Central memory CD8-positive, alpha-beta T cell (primary cell): Measurements from ENCODE around the gene IGF2R.
A peak's percentile ranks its signal among the peaks of the same experiment; 100 is the strongest.

Experiments
- ATAC-seq: fragments of 150-1000 bp; cut with Tn5 transposase; replicated peaks from 2 replicates; pipeline ENCODE4 v1.10.0; 2022; ENCODE audit warnings: mild to moderate bottlenecking, moderate FRiP score, moderate number of reproducible peaks; ENCODE audit not compliant: poor library complexity, severe bottlenecking; ENCODE audit errors: extremely low read depth
- DNase-seq, 2 donors: peaks; one replicate each; pipeline ENCODE4 v3.0.0; 2021; ENCODE audit warnings: low spot score in 2 of 2
- H3K27ac Mint-ChIP-seq: one replicate; pipeline ENCODE4 v1.8.0; 2022; ENCODE audit warnings: low read depth, mild to moderate bottlenecking, moderate library complexity, mixed read lengths
- H3K27me3 Mint-ChIP-seq: one replicate; pipeline ENCODE4 v1.8.0; 2022; ENCODE audit warnings: mixed read lengths
- H3K36me3 Mint-ChIP-seq: one replicate; pipeline ENCODE4 v1.8.0; 2022; ENCODE audit warnings: mild to moderate bottlenecking, moderate library complexity, mixed read lengths; ENCODE audit not compliant: insufficient read depth
- H3K4me1 Mint-ChIP-seq: one replicate; pipeline ENCODE4 v1.8.0; 2022; ENCODE audit warnings: mixed read lengths
- H3K4me3 Mint-ChIP-seq: one replicate; pipeline ENCODE4 v1.8.0; 2022; ENCODE audit warnings: mild to moderate bottlenecking, moderate library complexity, mixed read lengths
- H3K9me3 Mint-ChIP-seq: one replicate; pipeline ENCODE4 v1.8.0; 2022; ENCODE audit warnings: mixed read lengths

Gene IGF2R

DNA sequence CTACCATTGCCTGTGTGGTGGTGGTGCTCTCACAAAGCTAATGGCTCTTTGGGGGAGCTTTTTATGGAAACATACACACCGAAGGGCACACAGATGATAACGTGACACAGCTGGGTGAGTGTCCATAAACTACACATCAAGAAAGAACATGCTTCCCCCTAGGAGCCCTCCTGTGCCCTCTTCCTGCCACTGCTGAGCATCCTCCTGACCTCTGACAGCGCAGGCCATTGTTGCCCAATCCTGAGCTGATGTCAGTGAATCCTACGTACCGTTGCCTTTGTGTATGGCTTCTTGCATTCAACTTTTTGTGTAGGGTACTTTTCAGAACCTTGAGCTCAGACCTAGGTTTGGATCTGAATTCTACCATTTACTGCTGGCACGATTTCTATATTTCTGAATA, 86.9 kb downstream of the IGF2R start:
- Mint-ChIP-seq H3K27ac (no peak overlapping the region), H3K4me3 (no peak overlapping the region), H3K36me3 (peaks cover 36% of the 10 kb centered on the region), H3K9me3 (no peaks in the 10 kb centered on the region), H3K27me3 (no peaks in the 10 kb centered on the region), H3K4me1 (peaks cover 29% of the 10 kb centered on the region)
- DNase-seq: no peak
- no peak for ATAC-seq

DNA sequence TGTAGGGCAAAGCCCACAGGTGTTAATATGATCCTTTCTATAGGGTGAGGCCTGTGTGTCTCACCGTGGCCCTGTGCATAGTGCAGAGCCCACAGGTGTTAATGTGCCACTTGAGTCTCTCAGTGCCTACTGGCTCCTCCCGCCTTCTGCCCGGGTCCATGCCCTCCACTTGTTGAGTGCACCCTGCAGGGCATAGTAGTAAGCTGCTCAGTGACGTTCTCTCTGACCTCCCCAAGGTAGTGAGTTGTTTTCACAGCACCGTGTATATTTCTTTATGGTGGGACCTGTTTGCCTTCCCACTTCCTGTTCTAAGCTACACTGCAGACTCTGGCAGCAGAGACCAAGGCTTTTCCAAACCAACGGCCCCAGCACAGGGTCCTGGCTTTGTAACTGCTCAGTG, 88.2 kb downstream of the IGF2R start:
- no peaks in the 10 kb centered on the region for H3K27me3 Mint-ChIP-seq
- peak overlapping the region; percentile 83 for H3K27ac Mint-ChIP-seq
- H3K4me1 Mint-ChIP-seq: peaks cover 20% of the 10 kb centered on the region
- no peaks in the 10 kb centered on the region for H3K9me3 Mint-ChIP-seq
- H3K36me3 Mint-ChIP-seq: peaks cover 37% of the 10 kb centered on the region
- ATAC-seq (no peak), DNase-seq (no peak)
- no peak overlapping the region for H3K4me3 Mint-ChIP-seq

DNA sequence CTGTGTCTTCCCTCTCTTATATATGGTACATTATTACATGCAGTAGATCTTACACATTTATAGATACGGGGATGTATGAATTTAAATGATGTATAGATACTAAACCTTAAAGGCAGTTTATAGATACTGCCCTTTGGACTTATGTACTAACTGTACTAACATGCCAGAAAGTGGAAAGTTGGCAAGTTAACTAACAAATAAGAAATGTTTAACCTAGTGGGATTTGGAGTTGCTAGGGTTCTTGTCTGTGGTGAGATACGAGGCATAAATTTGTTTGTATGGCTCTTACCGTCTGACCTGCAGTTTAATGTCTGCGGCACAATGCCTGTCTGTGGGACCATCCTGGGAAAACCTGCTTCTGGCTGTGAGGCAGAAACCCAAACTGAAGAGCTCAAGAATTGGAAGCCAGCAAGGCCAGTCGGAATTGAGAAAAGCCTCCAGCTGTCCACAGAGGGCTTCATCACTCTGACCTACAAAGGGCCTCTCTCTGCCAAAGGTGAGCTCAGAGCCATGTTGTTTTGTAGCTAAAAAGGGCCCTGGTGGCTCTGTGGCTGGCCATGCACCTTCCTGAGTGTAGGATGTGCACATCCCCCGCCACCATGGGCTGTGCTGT, 89.8 kb downstream of the IGF2R start:
- no peaks in the 10 kb centered on the region for H3K27me3 Mint-ChIP-seq
- H3K4me3 Mint-ChIP-seq: no peak overlapping the region
- ATAC-seq (no peak), DNase-seq (no peak)
- no peak overlapping the region for H3K27ac Mint-ChIP-seq
- H3K36me3 Mint-ChIP-seq: peaks cover 46% of the 10 kb centered on the region
- H3K4me1 Mint-ChIP-seq: peaks cover 19% of the 10 kb centered on the region
- H3K9me3 Mint-ChIP-seq: no peaks in the 10 kb centered on the region

DNA sequence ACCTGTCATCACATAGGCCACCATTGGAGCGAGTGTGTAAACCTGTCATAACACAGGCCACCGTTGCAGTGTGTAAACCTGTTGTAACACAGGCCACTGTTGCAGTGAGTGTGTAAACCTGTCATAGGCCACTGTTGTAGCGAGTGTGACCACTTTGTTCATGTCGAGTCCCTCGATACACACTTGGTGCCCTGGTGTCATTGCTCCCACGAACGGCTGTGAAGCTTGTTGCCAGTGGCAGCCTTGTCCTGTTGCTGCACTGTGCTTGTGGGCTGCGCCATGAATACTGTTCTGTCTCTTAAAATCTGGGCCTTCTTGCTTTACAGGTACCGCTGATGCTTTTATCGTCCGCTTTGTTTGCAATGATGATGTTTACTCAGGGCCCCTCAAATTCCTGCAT, 91.3 kb downstream of the IGF2R start:
- peaks cover 13% of the 10 kb centered on the region for H3K4me1 Mint-ChIP-seq
- H3K4me3 Mint-ChIP-seq: no peak overlapping the region
- no peak for ATAC-seq
- DNase-seq: no peak
- peaks cover 56% of the 10 kb centered on the region for H3K36me3 Mint-ChIP-seq
- H3K27ac Mint-ChIP-seq: no peak overlapping the region
- H3K9me3 Mint-ChIP-seq: no peaks in the 10 kb centered on the region
- H3K27me3 Mint-ChIP-seq: no peaks in the 10 kb centered on the region

- ATAC-seq (no peak), DNase-seq (no peak)
- peaks cover 13% of the 10 kb centered on the region for H3K4me1 Mint-ChIP-seq
- no peaks in the 10 kb centered on the region for H3K9me3 Mint-ChIP-seq
- H3K4me3 Mint-ChIP-seq: no peak overlapping the region
- H3K27me3 Mint-ChIP-seq: no peaks in the 10 kb centered on the region
- no peak overlapping the region for H3K27ac Mint-ChIP-seq
- H3K36me3 Mint-ChIP-seq: peaks cover 60% of the 10 kb centered on the region
Measured at GRCh38 chr6:160060920-160061447, 92.1 kb downstream of the IGF2R start.

- Mint-ChIP-seq H3K27ac (no peak overlapping the region), H3K36me3 (peaks cover 69% of the 10 kb centered on the region), H3K27me3 (no peaks in the 10 kb centered on the region), H3K9me3 (no peaks in the 10 kb centered on the region), H3K4me3 (no peak overlapping the region), H3K4me1 (peaks cover 23% of the 10 kb centered on the region)
- DNase-seq: no peak
- no peak for ATAC-seq
Measured at GRCh38 chr6:160063771-160064413, 95.0 kb downstream of the IGF2R start.

- DNase-seq: no peak
- no peak for ATAC-seq
- no peak overlapping the region for H3K4me3 Mint-ChIP-seq
- peaks cover 36% of the 10 kb centered on the region for H3K4me1 Mint-ChIP-seq
- H3K9me3 Mint-ChIP-seq: no peaks in the 10 kb centered on the region
- no peak overlapping the region for H3K27ac Mint-ChIP-seq
- H3K27me3 Mint-ChIP-seq: no peaks in the 10 kb centered on the region
- H3K36me3 Mint-ChIP-seq: peaks cover 71% of the 10 kb centered on the region
Measured at GRCh38 chr6:160065200-160065599, 96.3 kb downstream of the IGF2R start.

GRCh38 chr6:160067564-160067963, 98.7 kb downstream of the IGF2R start:
- no peaks in the 10 kb centered on the region for H3K27me3 Mint-ChIP-seq
- no peaks in the 10 kb centered on the region for H3K9me3 Mint-ChIP-seq
- peaks cover 65% of the 10 kb centered on the region for H3K36me3 Mint-ChIP-seq
- H3K4me1 Mint-ChIP-seq: peaks cover 47% of the 10 kb centered on the region
- peak overlapping the region; percentile 38 for H3K27ac Mint-ChIP-seq
- ATAC-seq: no peak
- no peak for DNase-seq
- H3K4me3 Mint-ChIP-seq: no peak overlapping the region

GRCh38 chr6:160068346-160068745, 99.5 kb downstream of the IGF2R start:
- Mint-ChIP-seq H3K36me3 (peaks cover 66% of the 10 kb centered on the region), H3K9me3 (no peaks in the 10 kb centered on the region), H3K27ac (peak overlapping the region; percentile 47), H3K4me3 (peak overlapping the region; percentile 47), H3K4me1 (peaks cover 52% of the 10 kb centered on the region), H3K27me3 (no peaks in the 10 kb centered on the region)
- ATAC-seq: no peak
- no peak for DNase-seq

DNA sequence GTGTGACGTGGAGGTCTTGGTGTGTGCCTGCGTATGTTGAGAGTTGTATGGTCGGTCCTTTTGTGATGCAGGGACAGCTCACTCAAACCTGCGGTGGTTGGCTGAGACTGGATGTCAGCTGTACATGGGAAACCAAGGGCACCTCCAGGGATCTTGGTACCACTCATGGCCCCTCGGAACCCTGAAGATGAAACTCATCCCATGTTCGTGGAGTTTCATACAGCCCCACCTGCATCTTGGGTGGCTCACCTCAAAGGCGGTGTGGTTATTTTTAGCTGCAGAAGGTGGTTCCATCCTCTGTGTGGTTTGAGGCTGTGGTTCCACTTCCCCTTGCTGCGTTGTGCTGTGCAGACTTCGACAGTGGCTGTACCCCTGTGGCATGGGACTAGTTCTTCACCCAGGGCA, 100.2 kb downstream of the IGF2R start:
- DNase-seq: no peak
- peak overlapping the region; percentile 47 for H3K27ac Mint-ChIP-seq
- H3K4me1 Mint-ChIP-seq: peaks cover 52% of the 10 kb centered on the region
- ATAC-seq: peak; percentile 81
- no peaks in the 10 kb centered on the region for H3K27me3 Mint-ChIP-seq
- peaks cover 66% of the 10 kb centered on the region for H3K36me3 Mint-ChIP-seq
- no peaks in the 10 kb centered on the region for H3K9me3 Mint-ChIP-seq
- peak overlapping the region; percentile 47 for H3K4me3 Mint-ChIP-seq

DNA sequence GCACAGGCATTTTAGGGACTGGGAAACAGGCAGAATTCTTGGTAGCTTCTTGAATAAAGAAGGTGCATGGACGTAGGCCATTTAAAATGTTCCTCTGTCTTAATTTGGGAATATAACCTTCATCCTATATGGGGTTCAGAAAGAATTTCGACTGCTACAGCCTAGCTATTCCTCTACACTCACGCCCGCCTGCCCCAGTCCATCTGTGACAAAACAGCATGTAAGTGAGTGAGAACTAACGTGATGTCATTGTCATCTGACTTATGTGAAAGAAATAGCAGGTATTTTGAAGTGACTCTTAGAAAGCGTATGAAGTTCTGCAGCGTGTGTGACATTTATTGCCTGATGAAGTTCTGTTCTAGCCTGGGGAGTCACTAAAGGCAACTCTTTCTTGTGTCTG, 100.6 kb downstream of the IGF2R start:
- H3K9me3 Mint-ChIP-seq: no peaks in the 10 kb centered on the region
- peak overlapping the region; percentile 47 for H3K4me3 Mint-ChIP-seq
- DNase-seq: no peak
- H3K27me3 Mint-ChIP-seq: no peaks in the 10 kb centered on the region
- H3K27ac Mint-ChIP-seq: no peak overlapping the region
- no peak for ATAC-seq
- peaks cover 52% of the 10 kb centered on the region for H3K4me1 Mint-ChIP-seq
- H3K36me3 Mint-ChIP-seq: peaks cover 63% of the 10 kb centered on the region

DNA sequence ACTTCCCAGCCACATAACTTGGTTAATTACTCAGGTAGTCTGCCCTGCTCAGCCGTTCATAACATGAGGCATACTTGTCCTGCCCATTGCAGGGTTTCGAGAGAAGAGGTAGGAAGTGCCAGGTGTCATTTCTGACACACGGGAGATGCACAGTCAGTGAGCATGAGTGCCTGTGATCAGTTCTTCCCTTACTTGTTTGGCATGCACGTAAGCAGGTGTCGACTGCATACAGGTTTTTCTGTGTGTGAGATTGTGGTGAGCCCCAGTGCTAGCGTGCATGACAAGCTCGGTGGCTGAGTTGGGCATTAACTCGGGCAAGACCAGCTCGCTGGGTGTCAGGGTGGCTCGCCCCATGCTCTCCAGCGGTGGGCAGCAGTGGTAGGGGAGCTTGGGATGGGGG, 101.5 kb downstream of the IGF2R start:
- Mint-ChIP-seq H3K4me3 (no peak overlapping the region), H3K4me1 (peaks cover 52% of the 10 kb centered on the region), H3K36me3 (peaks cover 62% of the 10 kb centered on the region), H3K27ac (no peak overlapping the region), H3K9me3 (no peaks in the 10 kb centered on the region), H3K27me3 (no peaks in the 10 kb centered on the region)
- ATAC-seq: no peak
- no peak for DNase-seq

DNA sequence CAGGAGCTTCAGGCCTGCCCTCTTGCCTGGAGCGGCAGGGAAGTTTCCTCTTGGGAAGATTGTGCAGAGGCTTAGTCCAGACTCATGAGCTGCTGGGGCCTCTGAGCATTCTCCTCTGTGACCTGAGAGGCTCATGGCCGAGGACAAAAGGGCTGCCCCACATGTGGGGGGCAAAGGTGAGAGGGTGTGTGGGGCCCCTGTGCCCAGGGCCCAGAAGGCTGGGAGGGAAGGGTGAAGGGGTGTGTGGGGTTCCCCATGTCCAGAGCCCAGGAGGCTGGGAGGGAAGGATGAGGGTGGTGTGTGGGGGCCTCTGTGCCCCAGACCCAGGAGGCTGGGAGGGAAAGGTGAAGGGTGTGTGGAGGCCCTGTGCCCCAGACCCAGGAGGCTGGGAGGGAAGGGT, 101.9 kb downstream of the IGF2R start:
- H3K9me3 Mint-ChIP-seq: no peaks in the 10 kb centered on the region
- peaks cover 52% of the 10 kb centered on the region for H3K4me1 Mint-ChIP-seq
- ATAC-seq (no peak), DNase-seq (no peak)
- H3K4me3 Mint-ChIP-seq: no peak overlapping the region
- H3K27me3 Mint-ChIP-seq: no peaks in the 10 kb centered on the region
- peaks cover 64% of the 10 kb centered on the region for H3K36me3 Mint-ChIP-seq
- H3K27ac Mint-ChIP-seq: no peak overlapping the region
